Immature natural killer cell (primary cell): Measurements from ENCODE around the gene MMP28. TPM values are rescaled to one million over a fixed set of nuclear protein-coding genes. Genes with fewer than 3 reads are reported as not detected.

Experiments used
- DNase-seq, 3 donors: peaks; one replicate each; pipeline ENCODE4 v3.0.0; 2022; ENCODE audit warnings: mixed read lengths in 1 of 3
- H3K27ac Mint-ChIP-seq, 6 donors: one replicate each; pipeline ENCODE4 v1.8.0; 2020; ENCODE audit warnings: mixed read lengths in 6 of 6, mild to moderate bottlenecking in 5 of 6, inconsistent platforms in 4 of 6, moderate library complexity in 3 of 6
- H3K27me3 Mint-ChIP-seq, 3 donors: one replicate each; pipeline ENCODE4 v1.8.0; 2020 to 2021; ENCODE audit warnings: low read depth in 3 of 3, mild to moderate bottlenecking in 3 of 3, mixed read lengths in 3 of 3, moderate library complexity in 3 of 3, inconsistent platforms in 1 of 3
- H3K36me3 Mint-ChIP-seq, 3 donors: one replicate each; pipeline ENCODE4 v1.8.0; 2020; ENCODE audit warnings: mixed read lengths in 3 of 3, inconsistent platforms in 2 of 3, mild to moderate bottlenecking in 2 of 3
- H3K4me1 Mint-ChIP-seq, 2 donors: one replicate each; pipeline ENCODE4 v1.8.0; 2020; ENCODE audit warnings: inconsistent platforms in 2 of 2, mild to moderate bottlenecking in 2 of 2, mixed read lengths in 2 of 2, moderate library complexity in 1 of 2
- H3K4me3 Mint-ChIP-seq, 5 donors: one replicate each; pipeline ENCODE4 v1.8.0; 2020; ENCODE audit warnings: mild to moderate bottlenecking in 5 of 5, mixed read lengths in 5 of 5, inconsistent platforms in 3 of 5, moderate library complexity in 3 of 5
- H3K9me3 Mint-ChIP-seq, 6 donors: one replicate each; pipeline ENCODE4 v1.8.0; 2020; ENCODE audit warnings: mild to moderate bottlenecking in 6 of 6, mixed read lengths in 6 of 6, inconsistent platforms in 4 of 6, moderate library complexity in 3 of 6
- polyA plus RNA-seq, 3 donors: library from polyadenylated mRNA; unstranded; fragments of 300-500 nt; fragmentation: Illumina TruSeq; gene quantifications; one replicate each; pipeline ENCODE4 v1.2.3, GENCODE V29; 2021

Gene MMP28
- polyA plus RNA-seq, 3 donors from 2014 or later = not detected

DNA sequence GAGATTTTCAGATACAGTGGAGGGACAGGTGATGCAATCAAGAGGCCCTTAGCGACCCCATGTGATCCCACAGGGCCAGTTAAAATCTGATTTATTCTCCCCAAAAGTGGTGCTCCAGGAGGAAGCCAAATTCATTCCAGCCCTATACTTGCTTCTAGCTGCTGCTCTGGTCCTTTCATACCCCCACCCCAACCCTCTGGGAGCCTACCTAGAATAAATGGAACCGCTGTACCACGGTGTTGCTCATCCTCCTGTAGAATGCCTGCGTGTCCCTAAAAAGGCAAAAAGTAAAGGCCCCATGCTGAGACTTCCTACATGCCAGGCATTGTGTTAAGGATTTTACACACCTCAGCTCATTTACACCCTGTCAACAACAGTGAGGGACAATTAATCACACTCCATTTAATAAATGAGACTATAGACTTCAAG, 66.0 kb downstream of the MMP28 start:
- no peak for DNase-seq
- no peak overlapping the region for H3K27ac Mint-ChIP-seq

DNA sequence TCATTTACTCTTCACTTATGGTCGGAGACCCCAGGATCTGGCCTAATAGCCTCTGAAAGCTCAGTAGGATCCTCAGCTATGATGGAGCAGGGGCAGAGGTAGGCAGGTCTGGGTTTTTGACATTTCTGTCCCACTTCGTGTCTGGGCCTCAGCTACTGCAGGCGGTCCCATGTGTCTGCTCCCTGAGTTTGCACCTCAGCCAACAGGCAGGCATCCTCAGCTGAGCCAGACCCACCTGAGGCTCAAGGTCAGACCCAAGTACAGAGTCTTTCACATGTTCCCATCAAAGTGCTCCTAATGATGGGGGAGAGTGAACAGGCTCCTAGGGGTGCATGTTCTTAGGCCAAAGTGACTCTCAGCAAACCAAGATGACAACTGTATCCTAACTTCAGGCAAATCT, 66.9 kb downstream of the MMP28 start:
- Mint-ChIP-seq H3K27me3 (peaks cover 1 to 3% (median 2%) of the 10 kb centered on the region in 3 donors), H3K36me3 (peaks cover 29 to 50% (median 43%) of the 10 kb centered on the region in 3 donors), H3K4me3 (no peak overlapping the region), H3K4me1 (peaks cover 12 to 16% of the 10 kb centered on the region in 2 donors), H3K9me3 (no peaks in the 10 kb centered on the region), H3K27ac (no peak overlapping the region)
- no peak for DNase-seq

More for the DNA sequence above, 66.0 kb downstream of the MMP28 start:
- Mint-ChIP-seq H3K4me3 (peak overlapping the region in 4 of 5 donors; percentile 9 to 63 (median 52)), H3K27me3 (peaks cover 1 to 3% (median 2%) of the 10 kb centered on the region in 3 donors), H3K9me3 (no peaks in the 10 kb centered on the region), H3K36me3 (peaks cover 24 to 41% (median 35%) of the 10 kb centered on the region in 3 donors), H3K4me1 (peaks cover 12 to 16% of the 10 kb centered on the region in 2 donors)

DNA sequence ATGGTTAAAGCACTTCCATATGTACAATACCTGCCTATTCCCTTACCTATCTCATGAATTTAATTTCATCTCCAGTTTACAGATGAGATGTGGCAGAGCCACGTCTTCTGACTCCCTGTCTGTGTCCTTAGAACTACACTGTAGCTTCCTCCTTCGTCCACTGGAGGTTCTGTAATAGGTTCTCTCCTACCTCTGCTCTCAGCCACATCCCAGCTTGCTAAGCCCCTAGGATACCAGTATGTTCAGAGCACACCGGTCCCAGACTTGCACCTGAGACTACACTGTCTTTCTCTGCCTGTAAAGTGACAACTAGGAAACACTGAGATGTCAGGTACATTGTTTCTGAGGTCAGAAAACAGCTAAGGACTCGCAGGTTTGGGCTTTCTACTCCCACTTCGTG, 67.8 kb downstream of the MMP28 start:
- no peak overlapping the region for H3K27ac Mint-ChIP-seq
- H3K36me3 Mint-ChIP-seq = peaks cover 32 to 57% (median 45%) of the 10 kb centered on the region in 3 donors
- DNase-seq = no peak
- H3K27me3 Mint-ChIP-seq = peaks cover 1 to 3% (median 2%) of the 10 kb centered on the region in 3 donors
- H3K9me3 Mint-ChIP-seq = no peaks in the 10 kb centered on the region
- H3K4me1 Mint-ChIP-seq = peaks cover 12 to 14% of the 10 kb centered on the region in 2 donors
- H3K4me3 Mint-ChIP-seq = no peak overlapping the region

DNA sequence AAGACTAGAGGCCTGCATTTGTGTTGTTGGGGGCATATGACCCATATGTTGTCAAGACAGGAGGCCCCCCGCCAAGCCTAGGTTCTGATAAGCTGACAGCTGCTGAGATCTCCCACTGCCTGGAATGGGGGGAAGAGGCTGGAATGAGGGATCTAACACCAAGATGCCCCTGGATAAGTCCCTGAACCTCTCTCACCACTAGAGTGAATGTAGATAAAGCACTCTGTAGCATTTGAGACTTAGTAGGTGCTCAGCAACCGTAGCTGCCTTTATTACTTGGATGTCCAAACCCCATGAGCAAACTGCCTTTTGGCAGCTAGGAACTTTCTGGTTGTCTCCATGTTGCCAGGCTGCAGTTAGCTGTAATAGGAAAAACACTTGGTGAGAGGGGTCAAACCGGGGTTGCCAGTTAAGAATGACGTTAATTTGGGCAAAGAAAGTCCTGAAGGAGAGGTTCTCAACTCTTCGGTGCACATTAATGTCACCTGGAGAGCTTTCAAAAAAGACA, 68.4 kb downstream of the MMP28 start:
- Mint-ChIP-seq H3K27me3 (peaks cover 1 to 3% (median 2%) of the 10 kb centered on the region in 3 donors), H3K36me3 (peaks cover 32 to 57% (median 45%) of the 10 kb centered on the region in 3 donors), H3K4me1 (peaks cover 11 to 12% of the 10 kb centered on the region in 2 donors)

DNA sequence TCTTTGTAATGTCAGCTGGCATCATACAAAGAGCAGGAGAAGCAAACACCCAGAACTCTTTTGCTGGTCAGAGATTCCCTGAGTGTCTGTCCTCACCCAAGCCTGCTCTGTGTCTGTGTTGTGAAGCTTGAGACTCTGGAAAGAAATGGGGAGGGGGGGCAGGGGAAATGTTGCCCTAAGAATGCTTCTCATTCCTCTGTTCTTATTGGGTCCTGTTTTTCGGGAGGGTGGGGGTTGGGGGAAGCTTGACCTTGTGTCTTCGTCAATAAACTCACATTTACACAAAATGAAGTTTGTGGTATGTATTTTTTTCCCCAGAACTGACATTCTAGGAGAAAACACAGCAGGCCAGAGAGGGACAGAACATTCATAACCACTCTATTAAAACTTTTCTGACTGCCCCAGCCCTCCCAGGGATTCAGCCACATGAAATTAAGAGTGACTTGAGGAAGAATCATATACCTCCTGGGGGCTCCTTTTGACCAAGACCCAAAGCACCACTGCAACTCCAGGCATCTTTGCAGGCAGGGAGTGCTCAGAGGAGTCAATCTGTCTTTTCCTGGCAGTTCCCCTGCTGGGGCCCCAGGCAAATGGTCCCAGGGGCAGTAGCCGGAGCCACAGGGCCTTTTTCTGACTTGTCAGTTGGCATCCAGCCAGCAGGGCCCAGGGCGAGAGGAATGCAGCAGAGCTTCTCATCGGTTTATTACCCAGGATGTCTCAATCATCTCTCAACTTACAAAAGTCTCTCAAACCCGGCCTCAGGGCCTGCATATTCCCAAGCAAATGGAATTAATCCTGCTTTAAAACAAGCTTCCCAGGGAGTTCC, 69.1 kb downstream of the MMP28 start:
- Mint-ChIP-seq H3K4me1 (peaks cover 11 to 12% of the 10 kb centered on the region in 2 donors), H3K36me3 (peaks cover 36 to 57% (median 45%) of the 10 kb centered on the region in 3 donors), H3K27ac (peak overlapping the region in 1 of 6 donors; percentile 51), H3K27me3 (peaks cover 1 to 3% (median 2%) of the 10 kb centered on the region in 3 donors), H3K4me3 (no peak overlapping the region), H3K9me3 (no peaks in the 10 kb centered on the region)
- DNase-seq = no peak

More for the DNA sequence above, 68.4 kb downstream of the MMP28 start:
- H3K4me3 Mint-ChIP-seq = no peak overlapping the region
- no peaks in the 10 kb centered on the region for H3K9me3 Mint-ChIP-seq
- H3K27ac Mint-ChIP-seq = no peak overlapping the region
- DNase-seq = no peak

DNA sequence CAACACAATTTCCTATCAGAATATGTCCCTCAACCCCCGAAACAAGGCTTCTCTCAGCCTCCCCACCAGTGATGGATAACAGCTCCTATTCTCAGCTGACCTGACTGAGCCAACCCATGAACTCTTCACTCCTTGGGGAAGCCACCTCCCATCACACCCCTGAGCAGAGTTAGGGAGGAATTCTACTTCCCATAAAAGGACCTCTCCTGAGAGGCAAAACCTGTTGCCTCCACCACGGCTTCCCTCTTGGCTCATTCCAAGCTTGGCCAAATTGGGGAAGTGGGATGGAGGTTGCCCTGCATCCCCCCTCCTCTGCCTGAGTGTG, 69.7 kb downstream of the MMP28 start:
- Mint-ChIP-seq H3K27ac (peak overlapping the region in 1 of 6 donors; percentile 51), H3K9me3 (no peaks in the 10 kb centered on the region), H3K4me3 (no peak overlapping the region), H3K36me3 (peaks cover 37 to 54% (median 45%) of the 10 kb centered on the region in 3 donors), H3K27me3 (peaks cover 1 to 3% (median 2%) of the 10 kb centered on the region in 3 donors), H3K4me1 (peaks cover 5 to 6% of the 10 kb centered on the region in 2 donors)
- no peak for DNase-seq

DNA sequence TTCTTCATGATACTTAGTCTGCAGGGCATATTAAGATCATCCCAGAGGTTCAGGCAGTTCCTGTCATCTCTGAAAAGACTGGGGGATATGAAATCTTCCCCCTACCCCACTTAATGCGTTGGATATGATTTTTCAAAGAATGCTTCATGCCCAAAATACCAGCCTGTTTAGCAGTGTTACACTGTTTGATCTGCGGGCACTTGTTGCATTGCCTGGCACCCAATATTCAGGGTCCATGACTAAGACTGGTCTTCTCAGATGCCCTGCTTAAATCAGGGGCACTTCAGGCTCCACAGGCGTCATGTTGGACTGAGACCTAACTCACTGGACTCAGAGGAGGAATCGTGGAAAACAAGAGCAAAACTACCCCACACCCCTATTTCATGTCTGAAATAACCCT, 70.4 kb downstream of the MMP28 start:
- DNase-seq = no peak
- Mint-ChIP-seq H3K4me1 (no peaks in the 10 kb centered on the region), H3K27me3 (peaks cover 0 to 3% (median 1%) of the 10 kb centered on the region in 3 donors), H3K27ac (no peak overlapping the region), H3K9me3 (no peaks in the 10 kb centered on the region), H3K36me3 (peaks cover 42 to 49% (median 47%) of the 10 kb centered on the region in 3 donors), H3K4me3 (no peak overlapping the region)

DNA sequence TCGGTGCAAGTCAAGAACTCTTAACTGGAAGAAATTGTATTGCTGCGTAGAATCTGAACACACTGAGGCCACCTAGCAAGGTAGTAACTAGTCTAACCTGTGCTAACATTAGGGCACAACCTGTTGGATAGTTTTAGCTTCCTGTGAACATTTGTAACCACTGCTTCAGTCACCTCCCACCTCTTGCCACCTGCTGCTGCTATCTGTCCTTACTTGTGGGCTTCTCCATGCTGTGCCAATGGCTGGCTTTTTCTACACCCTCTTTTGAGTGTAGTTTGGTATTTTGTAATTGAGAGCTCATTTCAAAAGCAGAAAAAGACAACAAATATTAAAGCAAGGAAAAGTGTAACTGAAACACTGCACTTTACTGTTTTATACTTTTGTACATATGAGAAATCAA, 71.7 kb downstream of the MMP28 start:
- DNase-seq = no peak
- H3K9me3 Mint-ChIP-seq = no peaks in the 10 kb centered on the region
- no peaks in the 10 kb centered on the region for H3K4me1 Mint-ChIP-seq
- H3K27ac Mint-ChIP-seq = no peak overlapping the region
- peaks cover 0 to 1% (median 0%) of the 10 kb centered on the region in 3 donors for H3K27me3 Mint-ChIP-seq
- peaks cover 43 to 52% (median 49%) of the 10 kb centered on the region in 3 donors for H3K36me3 Mint-ChIP-seq
- no peak overlapping the region for H3K4me3 Mint-ChIP-seq

DNA sequence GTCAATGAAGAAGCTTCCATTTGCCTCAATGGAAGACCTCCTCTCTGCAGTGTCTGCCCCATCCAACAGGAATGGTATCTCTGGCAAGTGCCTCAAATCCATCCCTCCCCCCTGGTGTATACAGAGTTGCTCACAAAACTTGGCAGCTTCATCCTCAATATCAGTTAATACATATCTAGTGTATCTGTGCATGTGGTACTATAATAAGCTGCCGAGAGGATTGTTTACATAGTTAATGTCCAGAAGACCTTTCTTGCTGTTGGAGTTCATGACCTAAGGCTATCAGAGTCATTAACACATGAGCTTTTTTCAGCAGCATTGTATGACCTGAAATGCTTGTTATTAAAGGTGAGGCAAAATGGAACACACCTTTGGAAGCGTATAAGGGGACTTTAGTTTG, 78.0 kb downstream of the MMP28 start:
- H3K36me3 Mint-ChIP-seq = peaks cover 7 to 23% (median 22%) of the 10 kb centered on the region in 3 donors
- H3K27ac Mint-ChIP-seq = no peak overlapping the region
- H3K27me3 Mint-ChIP-seq = no peaks in the 10 kb centered on the region
- DNase-seq = no peak
- no peak overlapping the region for H3K4me3 Mint-ChIP-seq
- no peaks in the 10 kb centered on the region for H3K4me1 Mint-ChIP-seq
- H3K9me3 Mint-ChIP-seq = no peaks in the 10 kb centered on the region

DNA sequence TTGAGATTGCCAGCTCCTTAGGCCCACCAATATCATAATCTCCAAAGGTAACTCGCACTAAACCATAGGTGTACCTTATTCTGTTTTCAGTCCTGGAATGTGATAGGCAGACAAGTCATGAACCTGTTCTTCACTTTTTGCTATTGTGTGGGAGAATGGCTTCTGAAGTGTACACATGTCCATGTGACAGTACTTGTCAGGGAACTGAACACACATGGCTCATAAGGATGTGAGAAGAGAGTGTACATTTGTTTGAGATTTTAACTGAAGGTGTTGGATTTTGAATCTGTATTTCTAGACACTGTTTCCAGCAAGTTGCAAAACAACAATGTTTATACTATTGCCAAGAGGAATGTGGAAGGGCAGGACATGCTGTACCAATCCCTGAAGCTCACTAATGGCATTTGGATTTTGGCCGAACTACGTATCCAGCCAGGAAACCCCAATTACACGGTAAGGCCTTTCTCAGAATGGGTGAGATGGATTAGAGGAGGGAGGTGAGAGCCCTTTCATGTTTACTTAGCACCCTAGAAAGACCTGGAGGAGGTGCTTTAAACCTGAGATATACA, 78.5 kb downstream of the MMP28 start:
- H3K27ac Mint-ChIP-seq = no peak overlapping the region
- H3K4me3 Mint-ChIP-seq = no peak overlapping the region
- no peaks in the 10 kb centered on the region for H3K27me3 Mint-ChIP-seq
- H3K4me1 Mint-ChIP-seq = no peaks in the 10 kb centered on the region
- no peak for DNase-seq
- no peaks in the 10 kb centered on the region for H3K9me3 Mint-ChIP-seq
- H3K36me3 Mint-ChIP-seq = peaks cover 7 to 23% (median 22%) of the 10 kb centered on the region in 3 donors

DNA sequence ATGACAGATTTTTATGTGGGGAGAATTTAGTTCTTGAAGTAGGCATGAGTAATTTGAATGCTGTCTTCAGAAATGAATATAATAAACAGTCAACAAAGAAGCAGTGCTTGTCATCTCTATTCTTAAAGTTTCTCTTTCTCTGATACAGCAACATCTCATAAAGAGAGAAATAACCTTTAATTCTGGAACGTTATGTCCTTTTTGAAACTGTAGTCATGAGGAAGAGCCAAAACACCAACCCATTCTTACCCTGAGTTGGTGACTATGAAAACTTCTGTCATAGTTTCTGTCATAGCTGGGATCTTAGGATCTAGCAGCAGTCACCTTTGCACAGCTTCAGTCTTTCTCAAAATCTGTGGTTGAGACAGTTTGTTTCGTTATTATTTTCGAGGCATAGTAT, 79.3 kb downstream of the MMP28 start:
- H3K36me3 Mint-ChIP-seq = peaks cover 7 to 24% (median 19%) of the 10 kb centered on the region in 3 donors

More for the DNA sequence above, 79.3 kb downstream of the MMP28 start:
- no peak overlapping the region for H3K27ac Mint-ChIP-seq
- H3K27me3 Mint-ChIP-seq = no peaks in the 10 kb centered on the region
- H3K4me1 Mint-ChIP-seq = peaks cover 0 to under 1% of the 10 kb centered on the region in 2 donors
- no peak overlapping the region for H3K4me3 Mint-ChIP-seq
- DNase-seq = no peak
- H3K9me3 Mint-ChIP-seq = no peaks in the 10 kb centered on the region
